ENCODE results near the gene SIDT2.

Gene SIDT2

GRCh38 chr11:117189941-117190544 is 11.5 kb downstream of the SIDT2 start:
- DNase-seq = no peak

- no peak for DNase-seq
Observed at GRCh38 chr11:117191680-117192400, 13.3 kb downstream of the SIDT2 start.

- DNase-seq = no peak
Observed at GRCh38 chr11:117192401-117192875, 13.9 kb downstream of the SIDT2 start.

GRCh38 chr11:117193130-117194020 is 14.8 kb downstream of the SIDT2 start:
- no peak for DNase-seq

- DNase-seq = no peak
Observed at GRCh38 chr11:117194267-117194666, 15.7 kb downstream of the SIDT2 start.

- DNase-seq = no peak
Observed at GRCh38 chr11:117195258-117195657, 16.7 kb downstream of the SIDT2 start.

GRCh38 chr11:117195761-117196160 is 17.2 kb downstream of the SIDT2 start:
- DNase-seq = no peak

- no peak for DNase-seq
Observed at GRCh38 chr11:117197006-117197405, 18.5 kb downstream of the SIDT2 start.

GRCh38 chr11:117197516-117198456 is 19.2 kb downstream of the SIDT2 start:
- DNase-seq = no peak

GRCh38 chr11:117198613-117199012 is 20.1 kb downstream of the SIDT2 start:
- no peak for DNase-seq

- DNase-seq = peak; percentile 70
Observed at GRCh38 chr11:117199053-117199915, 20.7 kb downstream of the SIDT2 start, which contains the start of gene TAGLN. Gene TAGLN (plus strand): TSS chr11:117199370. CDS start chr11:117203014, 3,644 bp downstream.

- no peak for DNase-seq
Observed at GRCh38 chr11:117199916-117200812, 21.6 kb downstream of the SIDT2 start.

GRCh38 chr11:117200813-117201657 is 22.5 kb downstream of the SIDT2 start:
- DNase-seq = no peak

GRCh38 chr11:117201658-117202305 is 23.2 kb downstream of the SIDT2 start:
- DNase-seq = no peak

- no peak for DNase-seq
Observed at GRCh38 chr11:117202386-117203068, 24.0 kb downstream of the SIDT2 start.

- DNase-seq = no peak
Observed at GRCh38 chr11:117203069-117203407, 24.5 kb downstream of the SIDT2 start.

GRCh38 chr11:117204283-117205080 is 25.9 kb downstream of the SIDT2 start:
- no peak for DNase-seq

All from eye (tissue), 1 donor.